GM10266 (cell line): ENCODE measurements around the gene GABBR1.

Source experiments
- DNase-seq: peaks from one replicate; pipeline ENCODE4 v3.0.0; 2012; ENCODE audit errors: extremely low spot score
- CTCF ChIP-seq: IDR thresholded peaks from 2 replicates; pipeline ENCODE4 v1.5.1; 2012; ENCODE audit warnings: mild to moderate bottlenecking, low read depth; ENCODE audit not compliant: control insufficient read depth, insufficient read depth; ENCODE audit errors: missing control alignments

GABBR1 gene

GRCh38 chr6:29598172-29598747, 34.7 kb downstream of the GABBR1 start:
- TF ChIP-seq CTCF, result no peak
- DNase-seq, result no peak

- no peak for DNase-seq
These were observed 35.8 kb downstream of the GABBR1 start for GRCh38 chr6:29597184-29597583.

GRCh38 chr6:29596381-29596900, 36.5 kb downstream of the GABBR1 start:
- no peak for DNase-seq
- no peak for TF ChIP-seq CTCF

More at GRCh38 chr6:29597184-29597583, 35.8 kb downstream of the GABBR1 start:
- no peak for TF ChIP-seq CTCF

GRCh38 chr6:29593199-29593855, 39.7 kb downstream of the GABBR1 start:
- no peak for DNase-seq
- no peak for TF ChIP-seq CTCF

- no peak for TF ChIP-seq CTCF
- DNase-seq, result no peak
These were observed 41.3 kb downstream of the GABBR1 start for GRCh38 chr6:29591677-29592076.

GRCh38 chr6:29590218-29590808, 42.7 kb downstream of the GABBR1 start:
- no peak for TF ChIP-seq CTCF
- no peak for DNase-seq
